HUES48 (cell line): ENCODE results near the gene ENC1.

ENCODE experiments used
- H3K27ac ChIP-seq: one replicate; pipeline ENCODE4 v1.7.0; 2013; ENCODE audit warnings: low read depth, low read length, inconsistent platforms
- H3K27me3 ChIP-seq: 2 replicates; pipeline ENCODE4 v1.6.1; 2013; ENCODE audit warnings: mild to moderate bottlenecking, low read length; ENCODE audit not compliant: control insufficient read depth, insufficient read depth
- H3K36me3 ChIP-seq: 2 replicates; pipeline ENCODE4 v1.6.1; 2013; ENCODE audit warnings: low read length; ENCODE audit not compliant: control insufficient read depth, insufficient read depth
- H3K4me1 ChIP-seq: 2 replicates; pipeline ENCODE4 v1.6.1; 2013; ENCODE audit warnings: mild to moderate bottlenecking, low read length; ENCODE audit not compliant: control insufficient read depth, insufficient read depth
- H3K4me3 ChIP-seq: 2 replicates; pipeline ENCODE4 v1.5.1; 2013; ENCODE audit warnings: mild to moderate bottlenecking, low read depth, low read length
- H3K9ac ChIP-seq: 2 replicates; pipeline ENCODE4 v1.6.1; 2013; ENCODE audit warnings: mild to moderate bottlenecking, low read depth, low read length, moderate library complexity
- H3K9me3 ChIP-seq: 2 replicates; pipeline ENCODE4 v1.6.1; 2013; ENCODE audit warnings: low read length; ENCODE audit not compliant: control insufficient read depth, insufficient read depth

The ENC1 gene

DNA sequence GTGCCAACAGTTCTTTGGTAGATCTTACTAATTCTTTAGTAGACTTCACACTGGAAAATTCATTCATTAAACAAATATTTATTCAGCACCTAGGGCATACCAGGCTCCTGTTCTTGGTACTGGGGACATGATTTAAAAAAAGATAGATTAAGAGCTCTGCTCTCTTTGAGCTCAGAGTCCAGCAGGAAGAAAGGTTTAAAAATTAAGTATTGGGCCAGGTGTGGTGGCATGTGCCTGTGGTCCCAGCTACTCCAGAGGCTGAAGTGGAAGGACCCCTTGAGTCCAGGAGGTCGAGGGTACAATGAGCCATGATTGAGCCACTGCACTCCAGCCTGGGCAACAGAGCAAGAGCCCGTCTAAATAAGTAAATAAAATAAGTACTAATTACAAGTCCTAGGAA lies 41.4 kb downstream of the ENC1 start:
- no peak overlapping the region for H3K4me3 ChIP-seq
- no peak overlapping the region for H3K9ac ChIP-seq
- H3K27ac ChIP-seq = no peak overlapping the region
- H3K9me3 ChIP-seq = no peaks in the 10 kb centered on the region
- peaks cover 16% of the 10 kb centered on the region for H3K4me1 ChIP-seq
- H3K27me3 ChIP-seq = no peaks in the 10 kb centered on the region
- H3K36me3 ChIP-seq = no peaks in the 10 kb centered on the region

DNA sequence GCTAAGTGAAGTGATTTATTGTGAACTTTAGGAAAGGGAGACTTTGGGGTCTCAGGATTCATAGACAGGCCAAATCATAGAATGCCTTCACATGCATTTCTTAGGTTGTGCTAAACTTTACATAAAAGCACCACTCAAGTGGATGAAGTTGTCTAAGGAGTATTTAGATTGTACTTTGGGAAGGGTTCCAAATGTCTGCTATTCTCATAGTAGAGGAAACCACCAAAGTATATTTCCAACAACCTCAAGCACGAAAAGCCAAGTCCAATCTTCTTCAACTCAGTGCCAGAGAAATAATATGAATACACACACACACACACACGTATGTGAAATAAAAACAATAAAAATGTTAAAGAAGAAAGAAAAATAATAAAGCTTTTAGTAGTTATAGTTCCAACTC lies 41.8 kb downstream of the ENC1 start:
- H3K27me3 ChIP-seq = no peaks in the 10 kb centered on the region
- H3K9me3 ChIP-seq = no peaks in the 10 kb centered on the region
- H3K4me1 ChIP-seq = peaks cover 16% of the 10 kb centered on the region
- H3K9ac ChIP-seq = no peak overlapping the region
- H3K36me3 ChIP-seq = no peaks in the 10 kb centered on the region
- no peak overlapping the region for H3K27ac ChIP-seq
- no peak overlapping the region for H3K4me3 ChIP-seq

DNA sequence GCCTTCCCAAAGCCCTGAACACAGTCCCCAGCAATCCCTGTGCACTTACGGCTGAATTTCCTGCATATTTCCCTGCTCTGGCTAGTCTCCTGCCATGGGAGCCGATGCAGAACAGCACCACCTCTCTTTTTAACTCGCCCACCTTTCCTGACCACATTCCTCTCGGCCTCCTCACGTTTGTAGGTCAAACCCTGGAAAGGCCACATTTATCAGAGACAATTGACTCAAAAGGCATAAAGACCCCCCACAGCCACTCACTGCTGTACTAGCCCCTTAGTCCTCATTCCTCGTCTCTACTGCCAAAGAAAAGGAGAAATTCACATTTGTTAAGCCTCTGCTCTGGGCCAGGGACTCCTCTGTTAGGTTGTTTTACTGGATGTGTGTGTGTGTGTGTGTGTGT lies 43.6 kb downstream of the ENC1 start:
- H3K9me3 ChIP-seq = no peaks in the 10 kb centered on the region
- H3K36me3 ChIP-seq = no peaks in the 10 kb centered on the region
- peaks cover 16% of the 10 kb centered on the region for H3K4me1 ChIP-seq
- H3K27ac ChIP-seq = peak overlapping the region; percentile 68
- no peak overlapping the region for H3K9ac ChIP-seq
- no peak overlapping the region for H3K4me3 ChIP-seq
- H3K27me3 ChIP-seq = no peaks in the 10 kb centered on the region

DNA sequence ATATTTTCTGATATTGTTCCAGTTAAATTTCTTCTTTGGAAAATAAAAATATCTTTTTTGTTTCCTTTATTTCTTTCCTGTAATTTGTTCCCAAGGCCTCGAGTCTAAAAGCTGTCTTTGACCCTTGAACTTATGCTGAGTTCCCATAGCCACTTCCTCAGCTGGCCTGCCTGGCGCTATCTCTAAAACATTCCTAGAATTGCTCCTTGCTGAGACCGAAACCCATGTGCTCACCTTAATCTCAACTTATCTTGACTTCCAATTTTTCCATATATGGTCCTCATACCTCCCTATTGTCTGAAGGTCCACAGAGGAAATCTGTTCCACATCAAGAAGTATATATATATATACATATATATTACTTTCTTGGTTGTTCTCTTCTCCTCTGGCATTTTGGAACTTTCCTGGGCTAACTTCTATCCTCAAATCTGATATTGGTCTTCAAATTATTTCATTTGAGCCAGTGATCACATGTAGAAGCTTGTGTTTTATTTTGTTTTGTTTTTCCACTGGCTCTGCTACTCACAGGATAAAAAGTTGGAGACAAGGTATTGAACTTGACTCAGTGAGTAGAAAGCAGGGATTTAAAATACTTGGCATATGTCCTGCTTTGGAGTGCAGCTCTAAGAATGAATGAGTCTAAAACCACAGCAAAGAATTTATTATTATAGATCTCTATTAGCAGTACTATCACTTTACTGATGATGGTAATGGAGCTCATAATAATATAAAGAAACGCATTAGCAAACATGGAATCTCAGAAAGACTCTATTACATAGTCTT lies 45.2 kb downstream of the ENC1 start:
- Histone ChIP-seq H3K9me3 (no peaks in the 10 kb centered on the region), H3K27ac (peak overlapping the region; percentile 58)

DNA sequence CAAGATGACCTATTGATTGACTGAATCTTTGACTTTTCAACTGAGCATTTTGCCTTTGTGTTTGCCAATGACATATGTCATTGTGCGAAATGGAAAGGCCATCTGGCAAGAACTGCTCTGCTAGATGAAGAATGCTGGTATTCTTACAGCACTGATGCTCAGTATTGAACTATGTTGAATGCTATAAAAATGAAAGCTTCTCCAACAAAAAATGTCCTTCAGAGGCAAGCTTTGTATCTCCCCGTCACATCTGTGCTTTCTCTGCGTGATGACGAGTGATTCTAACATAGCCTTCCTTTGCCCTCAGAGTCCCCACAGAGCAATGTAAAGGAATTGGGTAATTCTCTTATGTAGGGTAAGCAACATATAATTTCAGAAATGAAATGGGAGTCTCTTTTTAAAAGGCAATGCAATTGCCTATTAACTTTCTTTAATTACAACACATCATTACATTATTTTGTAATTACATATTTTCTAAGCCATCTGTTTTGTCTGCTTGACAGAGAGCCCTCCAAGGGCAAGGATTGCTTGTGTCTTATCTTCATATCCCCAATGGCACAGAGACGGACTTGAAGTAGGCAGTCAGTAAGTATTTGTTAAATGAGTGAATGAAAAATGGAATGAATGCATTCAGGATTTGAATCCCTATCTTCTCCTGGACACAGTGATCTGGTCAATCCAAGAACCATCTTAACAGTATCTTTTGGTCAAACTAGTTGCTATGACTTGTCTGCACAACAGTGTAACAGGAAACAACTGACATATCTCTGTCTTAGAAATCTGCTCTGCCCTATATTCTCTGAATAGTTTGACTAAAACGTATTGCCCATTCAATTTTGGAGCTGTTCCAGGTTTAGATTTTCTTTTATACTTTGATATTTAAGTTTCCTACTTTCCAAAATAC lies 46.1 kb downstream of the ENC1 start:
- no peak overlapping the region for H3K9ac ChIP-seq
- peaks cover 21% of the 10 kb centered on the region for H3K4me1 ChIP-seq
- no peaks in the 10 kb centered on the region for H3K36me3 ChIP-seq
- H3K27ac ChIP-seq = peak overlapping the region; percentile 1
- no peaks in the 10 kb centered on the region for H3K9me3 ChIP-seq
- no peaks in the 10 kb centered on the region for H3K27me3 ChIP-seq
- no peak overlapping the region for H3K4me3 ChIP-seq

More for the DNA sequence above, 45.2 kb downstream of the ENC1 start:
- Histone ChIP-seq H3K4me1 (peaks cover 16% of the 10 kb centered on the region), H3K4me3 (no peak overlapping the region), H3K9ac (no peak overlapping the region), H3K36me3 (no peaks in the 10 kb centered on the region), H3K27me3 (no peaks in the 10 kb centered on the region)

DNA sequence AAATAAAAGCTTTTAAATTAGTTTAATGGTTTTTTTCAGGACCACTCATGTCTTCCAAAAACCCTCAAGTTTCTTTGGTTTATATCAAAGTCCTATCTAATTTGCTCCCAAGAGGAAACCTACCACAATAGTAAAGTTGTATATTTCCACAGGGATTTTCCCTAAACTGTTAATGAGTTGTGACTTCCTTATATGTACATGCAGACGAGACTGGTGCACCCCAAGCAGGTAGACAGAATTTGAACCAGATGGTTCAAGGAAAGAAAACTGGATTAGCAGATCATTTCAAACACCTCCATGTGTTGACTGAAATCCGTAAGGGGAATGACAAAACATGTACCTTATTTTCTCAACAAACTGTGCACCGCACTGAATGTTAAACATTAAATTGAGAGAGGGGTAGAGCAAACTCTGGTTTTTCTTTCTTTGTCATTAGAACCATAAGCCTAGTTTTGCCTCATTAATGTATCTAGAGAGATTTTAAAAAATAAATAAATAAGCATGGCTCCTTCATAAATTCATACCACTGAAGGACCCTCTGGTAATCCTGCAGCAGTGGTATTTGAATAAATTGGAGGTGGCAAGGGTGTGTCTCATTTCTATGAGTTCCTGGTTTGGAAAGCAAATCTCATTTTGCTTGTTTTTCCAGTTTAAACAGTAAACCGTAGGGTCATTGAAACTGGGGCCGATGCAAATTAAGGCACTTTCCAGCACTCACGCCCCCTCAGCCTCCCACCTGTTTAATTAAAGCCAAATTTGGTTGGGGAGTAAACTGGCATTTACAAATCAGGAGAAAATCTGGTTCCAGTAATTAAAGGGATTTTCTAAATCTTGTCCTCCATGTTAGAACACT lies 51.1 kb downstream of the ENC1 start:
- Histone ChIP-seq H3K4me1 (peaks cover 31% of the 10 kb centered on the region), H3K36me3 (no peaks in the 10 kb centered on the region), H3K9ac (no peak overlapping the region), H3K27me3 (no peaks in the 10 kb centered on the region), H3K27ac (no peak overlapping the region), H3K9me3 (no peaks in the 10 kb centered on the region), H3K4me3 (no peak overlapping the region)

DNA sequence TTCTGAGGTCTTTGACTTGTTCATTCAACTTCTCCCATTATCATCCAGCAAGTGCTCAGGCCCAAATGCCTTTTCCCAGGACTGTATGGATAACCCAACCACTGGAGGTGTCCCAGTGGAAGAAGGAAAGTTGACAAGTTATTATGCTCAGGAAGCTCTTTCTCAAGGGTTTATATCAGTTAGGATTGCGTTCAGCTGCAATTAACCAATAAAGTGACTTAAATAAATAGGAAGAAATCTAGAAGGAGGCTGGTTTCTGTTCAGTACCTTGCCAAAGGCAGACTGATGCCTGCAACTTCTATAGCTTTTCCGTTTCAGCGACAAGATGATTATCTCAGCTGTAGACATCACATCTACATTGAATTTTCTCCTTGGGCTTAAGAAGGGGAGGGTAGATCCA lies 52.1 kb downstream of the ENC1 start:
- Histone ChIP-seq H3K9me3 (no peaks in the 10 kb centered on the region), H3K4me1 (peaks cover 31% of the 10 kb centered on the region), H3K4me3 (no peak overlapping the region), H3K36me3 (no peaks in the 10 kb centered on the region), H3K27ac (no peak overlapping the region), H3K27me3 (no peaks in the 10 kb centered on the region), H3K9ac (no peak overlapping the region)

DNA sequence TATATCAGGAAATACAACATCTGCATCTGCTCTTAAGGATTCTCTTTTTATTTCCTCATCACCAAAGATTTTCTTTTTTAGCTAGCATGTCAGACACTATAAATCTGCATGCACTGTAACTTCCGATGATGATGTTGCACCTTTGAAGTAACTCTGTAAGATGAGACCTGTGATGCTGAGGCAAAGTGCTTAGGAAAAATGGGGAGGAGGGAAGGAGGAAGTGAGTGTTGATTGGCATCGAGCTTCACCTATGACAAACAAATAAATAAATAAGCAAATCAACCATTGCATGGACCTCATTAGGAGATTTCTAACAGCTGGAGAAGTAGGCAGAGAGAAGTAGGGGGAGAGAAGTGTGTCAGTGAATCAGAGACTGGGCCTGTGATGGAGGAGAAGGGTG lies 52.6 kb downstream of the ENC1 start:
- no peak overlapping the region for H3K9ac ChIP-seq
- no peaks in the 10 kb centered on the region for H3K27me3 ChIP-seq
- H3K36me3 ChIP-seq = no peaks in the 10 kb centered on the region
- H3K27ac ChIP-seq = no peak overlapping the region
- no peak overlapping the region for H3K4me3 ChIP-seq
- H3K4me1 ChIP-seq = peaks cover 31% of the 10 kb centered on the region
- H3K9me3 ChIP-seq = no peaks in the 10 kb centered on the region

DNA sequence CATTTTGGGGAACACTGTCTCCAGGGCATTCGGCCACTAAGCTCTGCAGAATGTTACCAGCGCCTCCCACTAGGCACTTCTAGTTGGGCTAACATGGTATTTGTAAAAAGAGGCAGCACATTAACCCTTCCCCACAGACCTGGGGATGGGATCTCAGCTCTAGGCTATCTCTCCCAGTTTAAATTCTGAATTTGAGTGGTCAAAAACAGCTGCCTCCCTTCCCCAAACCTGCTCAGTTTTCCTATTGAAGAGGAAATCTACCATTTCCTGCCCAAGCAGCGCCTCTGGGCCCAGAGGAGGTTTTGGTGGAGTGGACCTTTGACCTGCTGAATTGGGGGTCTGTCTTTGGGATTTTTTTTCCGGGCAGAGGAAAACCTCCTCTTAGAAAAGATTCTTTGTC lies 53.2 kb downstream of the ENC1 start:
- no peak overlapping the region for H3K4me3 ChIP-seq
- peaks cover 31% of the 10 kb centered on the region for H3K4me1 ChIP-seq
- no peaks in the 10 kb centered on the region for H3K9me3 ChIP-seq
- no peaks in the 10 kb centered on the region for H3K27me3 ChIP-seq
- H3K9ac ChIP-seq = no peak overlapping the region
- no peaks in the 10 kb centered on the region for H3K36me3 ChIP-seq
- peak overlapping the region; percentile 13 for H3K27ac ChIP-seq

DNA sequence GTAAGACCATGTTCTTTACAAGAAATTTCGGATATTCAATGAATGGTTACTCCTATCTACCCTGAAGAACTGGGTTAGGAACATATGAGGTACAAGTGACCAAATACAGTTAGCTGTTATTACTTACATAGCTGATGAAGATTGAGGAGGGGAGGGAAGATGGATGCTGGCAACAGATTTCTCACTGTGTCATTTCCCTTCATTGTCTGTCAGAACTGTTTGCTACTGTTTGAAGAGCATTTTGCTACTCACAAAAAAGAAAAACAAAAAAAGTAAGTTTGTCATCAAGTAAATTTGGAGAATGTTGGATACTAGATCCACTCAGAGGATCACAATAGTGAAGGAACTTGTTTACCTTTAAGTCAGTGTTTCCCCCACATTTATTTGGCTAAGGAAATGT lies 53.7 kb downstream of the ENC1 start:
- no peak overlapping the region for H3K27ac ChIP-seq

More for the DNA sequence above, 53.7 kb downstream of the ENC1 start:
- Histone ChIP-seq H3K4me1 (peaks cover 31% of the 10 kb centered on the region), H3K27me3 (no peaks in the 10 kb centered on the region), H3K36me3 (no peaks in the 10 kb centered on the region), H3K9me3 (no peaks in the 10 kb centered on the region), H3K9ac (no peak overlapping the region), H3K4me3 (no peak overlapping the region)
